ENCODE data around the gene SYNJ2.
A peak's percentile ranks its signal among the peaks of the same experiment; 100 is the strongest.

SYNJ2 gene

GRCh38 chr6:157994125-157994795 is 12.6 kb downstream of the SYNJ2 start:
- TF ChIP-seq USF1 (IDR thresholded peaks at IDR 0.05) (peak; percentile 47), MAX (IDR thresholded peaks at IDR 0.05) (no peak)

- TF ChIP-seq YY1 (IDR thresholded peaks at IDR 0.05; ENCODE audit: low read depth) = no peak
- no peak for TF ChIP-seq USF1 (IDR thresholded peaks at IDR 0.05)
- TF ChIP-seq REST (IDR thresholded peaks at IDR 0.05; ENCODE audit: low read depth) = no peak
- no peak for TF ChIP-seq TCF12 (IDR thresholded peaks at IDR 0.05; ENCODE audit: low read depth)
- no peak for TF ChIP-seq CEBPB (IDR thresholded peaks at IDR 0.05)
- TF ChIP-seq NFIC (IDR thresholded peaks at IDR 0.05) = no peak
Observed at GRCh38 chr6:157995458-157995857, 13.8 kb downstream of the SYNJ2 start.

- no peak for TF ChIP-seq ZBTB7A (IDR thresholded peaks at IDR 0.05; ENCODE audit: low read depth)
- no peak for TF ChIP-seq REST (IDR thresholded peaks at IDR 0.05; ENCODE audit: low read depth)
- no peak for TF ChIP-seq TAF1 (IDR thresholded peaks at IDR 0.05; ENCODE audit: low read depth)
- peak; percentile 60; the same call in 1 of the 2 replicates for TF ChIP-seq TCF12 (IDR thresholded peaks at IDR 0.05; ENCODE audit: low read depth)
- no peak for TF ChIP-seq FOXM1 (IDR thresholded peaks at IDR 0.05; ENCODE audit: borderline replicate concordance, low read depth)
- no peak for TF ChIP-seq EGR1 (IDR thresholded peaks at IDR 0.05)
- TF ChIP-seq MAX (IDR thresholded peaks at IDR 0.05) = peak; percentile 59
- peak; percentile 58 for TF ChIP-seq EP300 (IDR thresholded peaks at IDR 0.05; ENCODE audit: borderline replicate concordance)
- no peak; the same call in 1 of the 2 replicates for TF ChIP-seq USF1 (IDR thresholded peaks at IDR 0.05)
- peak; percentile 42 for TF ChIP-seq NFIC (IDR thresholded peaks at IDR 0.05)
- no peak for TF ChIP-seq YY1 (IDR thresholded peaks at IDR 0.05; ENCODE audit: low read depth)
- no peak; the same call in 1 of the 2 replicates for TF ChIP-seq TEAD4 (IDR thresholded peaks at IDR 0.05)
- no peak for TF ChIP-seq CREB1 (IDR thresholded peaks at IDR 0.05; ENCODE audit: low read depth)
- no peak for TF ChIP-seq CEBPB (IDR thresholded peaks at IDR 0.05)
Observed at GRCh38 chr6:157996201-157996712, 14.6 kb downstream of the SYNJ2 start.

GRCh38 chr6:157996918-157997702 is 15.4 kb downstream of the SYNJ2 start:
- no peak for TF ChIP-seq TCF12 (IDR thresholded peaks at IDR 0.05; ENCODE audit: low read depth)
- TF ChIP-seq REST (IDR thresholded peaks at IDR 0.05; ENCODE audit: low read depth) = no peak
- no peak for TF ChIP-seq EGR1 (IDR thresholded peaks at IDR 0.05)
- no peak for TF ChIP-seq EP300 (IDR thresholded peaks at IDR 0.05; ENCODE audit: borderline replicate concordance)
- no peak for TF ChIP-seq RAD21 (IDR thresholded peaks at IDR 0.05; ENCODE audit: low read depth)
- TF ChIP-seq USF1 (IDR thresholded peaks at IDR 0.05) = no peak
- TF ChIP-seq CEBPB (IDR thresholded peaks at IDR 0.05) = no peak
- TF ChIP-seq ZBTB7A (IDR thresholded peaks at IDR 0.05; ENCODE audit: low read depth) = no peak
- TF ChIP-seq NFIC (IDR thresholded peaks at IDR 0.05) = no peak
- TF ChIP-seq CREB1 (IDR thresholded peaks at IDR 0.05; ENCODE audit: low read depth) = no peak
- TF ChIP-seq FOXM1 (IDR thresholded peaks at IDR 0.05; ENCODE audit: borderline replicate concordance, low read depth) = no peak
- TF ChIP-seq MAX (IDR thresholded peaks at IDR 0.05) = no peak
- TF ChIP-seq TEAD4 (IDR thresholded peaks at IDR 0.05) = no peak

Data from Ishikawa (cell line).